T47D (cell line): ENCODE data around the gene CABCOCO1.

Experiments
- DNase-seq, 2 experiments: peaks; one replicate each; pipeline versions ENCODE4 v3.0.0 to v3.0.0-alpha.2; 2011 to 2012; ENCODE audit warnings: low read depth in 1 of 2, low spot score in 1 of 2
- JUND ChIP-seq: IDR thresholded peaks from 2 replicates; pipeline ENCODE4 v1.6.1; 2012; ENCODE audit warnings: low read depth
- in situ Hi-C: cut with HindIII; loops from 2 replicates; pipeline ENCODE4 v1.10.0; 2016; ENCODE audit warnings: low sequenced_read_pairs, low pct_unique_long_range_greater_than_20kb

CABCOCO1 gene

DNA sequence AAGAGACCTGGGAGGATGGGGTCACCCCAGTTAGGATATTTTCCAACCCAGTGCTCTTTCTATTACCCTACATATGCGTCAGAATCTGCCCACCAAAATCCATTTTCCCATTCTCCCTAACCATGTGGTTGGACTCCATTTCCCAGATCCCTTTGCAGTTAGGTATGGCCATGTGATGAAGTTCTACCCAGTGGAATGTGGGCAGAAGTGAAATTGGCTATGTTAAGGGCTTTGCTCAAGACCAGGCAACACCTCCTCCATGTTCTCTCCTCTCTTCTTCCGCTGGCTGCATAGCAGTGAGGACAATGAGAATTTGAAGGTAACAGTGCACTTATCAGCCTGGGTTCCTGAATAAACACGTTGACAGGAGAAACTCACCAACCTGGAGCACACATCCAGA lies 111.3 kb downstream of the CABCOCO1 start:
- in situ Hi-C loops = no loop called here
- no peak for DNase-seq
- TF ChIP-seq JUND = no peak

DNA sequence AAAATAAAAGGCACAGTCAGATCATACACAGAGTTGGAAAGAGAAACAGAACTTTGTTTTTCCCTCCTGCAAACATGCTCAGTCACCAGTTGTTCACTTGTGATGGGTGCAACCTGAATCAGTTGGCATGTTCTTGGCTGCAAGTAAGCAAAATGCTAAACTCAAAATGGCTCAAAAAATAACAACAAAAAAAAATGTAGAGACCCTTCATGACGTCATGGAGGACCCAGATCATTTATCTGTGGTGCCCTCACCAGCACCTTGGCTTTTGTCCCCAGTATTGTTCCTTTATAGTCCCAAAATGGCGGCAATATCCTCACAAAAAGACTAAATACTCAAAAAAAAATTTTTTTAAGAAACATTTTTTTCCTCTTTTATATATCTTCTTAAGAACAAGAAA lies 112.4 kb downstream of the CABCOCO1 start:
- in situ Hi-C loops = no loop called here
- DNase-seq = no peak
- TF ChIP-seq JUND = no peak

DNA sequence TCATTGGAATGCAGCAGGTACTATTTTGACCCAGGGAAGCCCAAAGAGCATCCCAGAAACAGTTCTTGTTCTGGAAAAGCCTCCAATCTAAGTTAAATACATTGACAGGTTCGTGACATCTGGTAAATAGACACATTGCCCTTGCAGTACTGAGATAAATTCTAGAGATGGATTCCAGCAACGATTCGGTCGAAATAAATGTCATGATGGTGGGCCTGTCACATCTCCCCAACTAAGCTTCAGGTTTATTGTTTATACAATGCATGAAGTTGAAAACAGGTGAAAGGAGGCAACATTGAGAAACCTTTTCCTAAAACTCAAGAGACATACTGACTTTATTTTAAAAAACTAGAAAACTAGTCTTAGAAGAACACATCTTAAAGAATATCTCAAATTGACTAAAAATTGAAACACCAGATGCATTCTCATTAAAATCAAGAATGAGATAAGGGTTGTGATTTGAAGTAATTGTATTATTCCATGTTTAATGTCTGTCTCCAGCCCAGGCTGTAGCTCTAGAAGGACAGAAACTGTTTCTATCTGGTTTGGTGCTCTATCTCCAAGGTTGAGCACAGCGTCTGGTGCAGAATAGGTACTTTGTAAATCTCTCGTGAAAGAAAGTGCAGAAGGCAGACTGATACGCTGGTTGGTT lies 114.0 kb downstream of the CABCOCO1 start:
- in situ Hi-C loops = no loop called here
- no peak for TF ChIP-seq JUND
- DNase-seq = no peak

DNA sequence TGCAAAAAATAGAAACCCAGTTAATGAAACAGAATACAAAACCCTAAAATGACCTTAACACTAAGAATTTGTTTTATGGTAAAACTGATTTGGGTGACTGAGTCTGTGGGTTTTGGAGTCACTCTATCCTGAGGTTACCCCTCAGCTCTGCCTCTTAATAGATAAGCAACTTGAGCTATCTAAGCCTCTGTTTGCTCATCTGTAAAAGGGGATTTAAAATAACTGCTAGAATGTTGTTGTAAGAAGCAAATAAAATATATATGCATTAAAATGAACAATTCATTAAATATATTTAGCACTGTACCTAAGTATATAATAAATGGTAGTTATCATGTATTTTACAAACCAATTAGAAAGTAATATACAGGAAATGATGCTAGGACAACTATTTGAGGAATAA lies 115.4 kb downstream of the CABCOCO1 start:
- in situ Hi-C loops = no loop called here
- no peak for DNase-seq
- TF ChIP-seq JUND = no peak

DNA sequence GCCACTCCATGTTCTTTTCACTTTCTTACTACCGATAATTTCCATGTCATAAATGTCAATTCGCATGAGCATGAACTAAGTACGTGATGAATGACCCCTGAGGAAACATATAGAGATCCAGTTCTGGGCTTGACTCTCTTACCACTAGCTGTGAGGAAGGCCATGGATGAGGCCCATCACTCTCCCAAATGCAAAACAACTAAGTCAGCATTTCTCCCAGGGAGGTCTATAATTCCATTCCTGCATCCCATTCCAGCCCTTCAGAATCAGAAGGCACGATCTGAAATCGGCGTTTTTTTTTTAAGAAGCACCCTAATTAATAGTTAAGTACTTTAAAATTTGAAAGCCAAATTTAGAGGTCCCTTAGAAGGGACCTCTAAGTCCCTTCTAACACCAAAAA lies 116.5 kb downstream of the CABCOCO1 start:
- no peak for DNase-seq
- no peak for TF ChIP-seq JUND
- in situ Hi-C loops = no loop called here

DNA sequence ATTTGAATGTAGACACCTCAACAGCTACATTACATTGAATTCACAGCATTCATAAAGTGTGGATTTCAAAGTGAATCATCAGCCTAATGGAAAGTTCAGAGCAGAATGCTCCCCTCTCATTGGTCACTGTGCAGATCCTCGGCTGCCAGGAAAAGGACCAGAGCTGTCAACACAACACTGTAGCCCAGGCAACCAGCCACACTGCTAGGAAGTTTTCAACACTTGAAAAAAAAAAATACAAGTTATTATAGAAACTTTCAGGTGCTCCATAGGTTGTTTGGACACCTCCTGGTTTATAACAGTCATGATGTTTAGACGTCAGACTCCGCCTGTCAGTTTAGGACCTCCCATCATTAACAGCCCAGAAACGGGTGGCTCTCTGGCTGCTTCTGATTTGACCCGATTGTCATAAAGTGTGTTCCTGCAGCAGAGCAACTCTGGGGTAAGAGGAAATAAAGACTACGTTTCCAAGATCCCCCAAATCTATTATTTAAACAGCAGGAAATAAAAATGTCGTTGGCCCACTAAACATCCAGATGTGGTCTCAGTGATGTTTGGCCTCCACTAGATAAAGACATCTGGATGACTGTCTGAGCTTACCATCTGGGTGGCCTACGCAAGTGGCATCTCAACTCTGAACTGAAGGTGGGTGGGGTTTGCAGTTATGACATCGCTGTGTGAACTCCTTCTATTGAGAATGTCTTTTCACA lies 117.4 kb downstream of the CABCOCO1 start:
- no peak for TF ChIP-seq JUND
- no peak for DNase-seq

DNA sequence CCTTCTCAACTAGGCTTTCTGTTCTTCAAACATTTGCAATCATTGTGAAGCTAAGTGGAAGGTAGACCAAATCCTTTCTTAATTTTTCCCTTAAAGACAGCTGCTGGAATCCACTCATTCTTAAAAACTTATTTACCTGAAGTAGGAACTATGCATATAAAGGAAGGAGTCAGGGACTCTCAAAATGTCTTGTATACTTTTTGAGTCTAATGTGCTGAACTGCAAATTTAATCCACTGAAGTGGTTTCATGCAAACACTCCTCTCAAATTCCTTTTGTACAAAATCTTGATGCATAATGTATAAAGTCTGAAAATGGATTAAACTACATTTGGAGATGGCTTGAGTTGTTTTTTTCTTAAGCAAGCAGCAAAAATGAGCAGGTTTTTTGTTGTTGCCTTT lies 118.0 kb downstream of the CABCOCO1 start:
- DNase-seq = no peak
- no peak for TF ChIP-seq JUND
- in situ Hi-C loops = no loop called here

More for the DNA sequence above, 117.4 kb downstream of the CABCOCO1 start:
- in situ Hi-C loops = no loop called here

DNA sequence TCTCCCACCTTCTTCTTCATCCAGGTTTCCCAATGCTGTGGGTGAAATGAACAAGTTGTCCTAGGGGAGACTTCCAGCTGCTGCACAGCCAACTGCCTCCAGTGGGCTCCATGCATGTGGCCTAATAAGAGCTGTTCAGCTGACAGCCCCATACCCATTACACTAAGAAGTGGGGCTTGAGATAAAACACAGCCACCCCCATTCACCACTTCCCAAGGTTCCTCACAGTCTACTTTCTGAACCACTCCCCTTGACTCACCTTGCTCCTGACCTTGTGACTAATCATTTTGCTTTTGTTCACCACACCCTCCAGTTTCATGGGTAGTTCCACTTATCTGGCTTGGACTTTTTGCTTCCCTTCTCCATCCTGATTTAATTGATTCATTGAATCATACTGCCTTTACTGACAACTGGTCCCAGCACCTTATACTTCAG lies 119.3 kb downstream of the CABCOCO1 start:
- in situ Hi-C loops = no loop called here
- DNase-seq = no peak
- TF ChIP-seq JUND = no peak

DNA sequence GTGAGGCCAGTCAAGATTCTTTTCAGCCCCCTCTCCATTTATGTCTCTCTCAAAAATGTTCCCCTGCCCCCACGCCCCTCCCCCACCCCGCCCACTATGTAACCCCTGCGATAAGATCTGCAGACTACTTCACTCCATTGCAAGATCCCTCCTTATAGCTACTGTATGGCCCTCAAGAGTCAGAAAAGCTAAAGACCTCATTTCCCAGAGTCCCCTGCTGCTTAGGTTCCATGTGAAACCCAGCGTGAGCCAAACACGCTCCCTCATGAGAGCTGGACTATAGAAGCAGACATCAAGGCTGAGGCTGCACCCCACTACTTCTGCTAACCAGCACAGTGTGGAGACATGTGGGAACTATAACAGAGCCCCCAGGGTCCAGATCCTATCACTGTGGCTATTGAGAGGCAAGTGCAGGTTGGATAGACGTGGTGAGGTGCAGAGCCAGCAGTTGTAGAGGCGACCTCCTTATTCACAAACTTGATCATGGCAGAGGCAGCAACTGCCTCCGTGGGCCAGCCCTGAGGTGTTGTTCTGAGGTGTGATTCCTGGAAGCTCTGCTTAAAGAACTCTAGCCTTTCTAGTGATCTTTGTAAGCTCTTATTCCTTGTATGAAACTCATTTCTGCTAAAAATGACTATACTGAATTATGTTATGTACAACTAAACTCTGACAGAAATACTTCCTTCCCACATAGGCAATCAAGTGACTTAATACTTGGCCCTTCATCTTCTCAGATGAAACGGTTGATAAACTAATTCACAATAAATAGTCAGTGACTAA lies 121.8 kb downstream of the CABCOCO1 start:
- DNase-seq = no peak
- in situ Hi-C loops = no loop called here
- TF ChIP-seq JUND = no peak

DNA sequence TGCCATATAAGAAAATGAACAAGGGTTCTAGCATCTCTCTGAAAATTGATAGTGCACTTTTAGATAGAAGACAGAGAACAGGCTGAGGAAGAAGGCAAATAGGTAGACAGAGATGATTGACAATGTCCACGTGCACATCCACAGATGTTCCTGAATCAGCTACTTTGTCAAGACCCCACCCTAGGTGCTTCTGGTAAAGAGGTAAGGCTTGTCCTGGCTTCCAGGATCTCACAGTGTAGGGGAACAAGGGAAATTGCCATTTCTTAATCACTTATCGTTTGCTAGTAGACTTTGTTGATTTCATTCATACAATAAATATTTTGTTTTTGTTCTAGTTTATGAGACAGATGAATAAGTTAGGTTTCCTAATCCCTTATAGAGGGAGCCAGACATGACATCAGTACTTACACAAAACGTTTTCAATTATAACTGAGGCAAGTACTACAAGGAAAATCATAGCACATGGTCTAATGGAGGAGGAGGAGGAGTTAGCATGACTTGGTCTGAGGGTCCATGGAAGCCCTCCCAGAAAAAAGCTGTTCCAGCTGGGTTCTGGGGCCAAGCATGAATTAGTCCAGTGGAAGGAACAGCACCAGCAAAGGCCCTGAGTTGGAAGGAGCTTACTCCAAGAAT lies 122.9 kb downstream of the CABCOCO1 start:
- TF ChIP-seq JUND = no peak
- in situ Hi-C loops = no loop called here
- no peak for DNase-seq

DNA sequence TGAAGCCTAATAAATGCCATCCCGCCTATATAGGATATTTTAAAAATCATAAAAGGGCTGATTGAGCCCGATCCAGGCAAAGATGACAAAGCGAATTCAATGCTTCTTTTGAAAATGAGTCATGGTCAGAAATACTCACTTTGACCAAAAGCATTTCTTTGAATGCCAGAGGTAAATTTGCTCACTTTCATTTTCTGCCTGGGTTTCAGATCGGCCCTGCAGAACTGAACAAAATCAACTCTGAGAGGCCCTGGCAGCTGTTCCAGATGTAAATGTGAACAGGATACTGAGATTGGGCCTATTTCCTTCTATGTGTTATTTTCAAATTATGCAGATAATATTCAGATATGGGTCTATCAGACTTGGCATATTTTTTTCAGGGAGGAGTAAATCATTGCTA lies 124.0 kb downstream of the CABCOCO1 start:
- in situ Hi-C loops = no loop called here
- no peak for DNase-seq
- no peak for TF ChIP-seq JUND

DNA sequence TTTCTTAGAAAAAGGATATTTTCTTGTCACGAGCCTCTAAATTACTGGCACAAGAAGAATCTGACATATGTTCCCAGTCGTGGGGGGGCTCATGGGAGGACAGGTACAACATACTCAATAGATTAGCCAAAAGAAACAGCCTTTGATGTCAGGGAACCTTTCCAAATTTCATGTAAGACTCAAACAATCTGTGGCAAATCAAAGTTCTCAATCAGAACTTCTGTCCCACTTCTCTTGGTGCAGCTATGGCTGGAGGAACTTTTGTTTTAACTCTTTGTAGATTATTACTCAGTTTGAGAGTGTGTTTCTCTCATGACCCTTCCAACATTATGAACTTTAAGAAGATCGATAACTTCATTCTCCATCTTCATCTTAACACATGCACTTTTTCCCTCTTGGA lies 124.4 kb downstream of the CABCOCO1 start:
- in situ Hi-C loops = no loop called here
- no peak for TF ChIP-seq JUND
- no peak for DNase-seq

DNA sequence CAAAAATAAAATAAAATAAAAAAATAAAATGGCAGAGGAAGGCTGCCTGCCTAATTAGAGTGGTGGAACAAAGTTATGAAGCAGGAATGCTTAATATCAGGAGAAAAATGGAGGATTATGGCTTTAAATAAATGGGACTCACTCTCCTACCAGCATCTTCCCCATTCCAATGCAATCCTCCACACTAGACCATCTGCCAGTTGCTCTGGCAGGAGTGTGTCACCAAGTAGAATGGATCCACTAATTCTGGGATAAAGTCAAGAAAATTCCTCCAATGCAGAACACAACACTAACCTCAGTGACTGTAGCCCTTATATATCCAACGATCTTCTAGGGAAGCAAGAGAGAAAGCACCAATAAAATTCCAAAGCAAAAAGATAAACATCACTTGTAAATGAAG lies 126.3 kb downstream of the CABCOCO1 start:
- TF ChIP-seq JUND = no peak
- no peak for DNase-seq
- in situ Hi-C loops = no loop called here
